Measurements from ENCODE around the gene MELK. TPM values are rescaled to one million over a fixed set of nuclear protein-coding genes. Genes with fewer than 3 reads are reported as not detected.

The MELK gene
- total RNA-seq, 4 donors from 2014 or later = 0.42 to 0.67 (median 0.49) TPM

DNA sequence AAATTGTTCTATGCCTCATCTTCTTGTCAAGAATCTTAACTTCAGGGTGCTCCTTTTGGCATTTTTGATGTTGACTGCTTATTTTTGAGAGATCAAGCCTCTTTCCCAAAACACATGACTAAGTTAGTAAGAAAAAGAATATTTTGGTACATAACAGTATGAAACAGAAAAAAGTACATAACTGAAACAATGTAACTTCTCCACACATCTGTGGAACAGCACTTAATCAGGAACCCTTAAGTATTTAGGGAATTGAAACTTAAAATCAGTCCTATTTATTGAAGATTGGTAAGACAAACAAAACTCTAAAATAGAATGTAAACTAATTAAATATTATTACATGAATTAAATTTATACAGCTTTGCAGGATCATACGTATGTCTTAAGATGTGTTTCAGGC, 103.4 kb downstream of the MELK start:
- intact Hi-C loops (cut with DNase I) = no loop called here
- Histone ChIP-seq H3K4me3 (replicated peaks in 1 of 3) (no peak overlapping the region), H3K4me1 (no peaks in the 10 kb centered on the region), H3K27me3 (no peaks in the 10 kb centered on the region), H3K9me3 (no peaks in the 10 kb centered on the region), H3K36me3 (no peaks in the 10 kb centered on the region), H3K27ac (no peak overlapping the region)
- TF ChIP-seq, protein P1, sequence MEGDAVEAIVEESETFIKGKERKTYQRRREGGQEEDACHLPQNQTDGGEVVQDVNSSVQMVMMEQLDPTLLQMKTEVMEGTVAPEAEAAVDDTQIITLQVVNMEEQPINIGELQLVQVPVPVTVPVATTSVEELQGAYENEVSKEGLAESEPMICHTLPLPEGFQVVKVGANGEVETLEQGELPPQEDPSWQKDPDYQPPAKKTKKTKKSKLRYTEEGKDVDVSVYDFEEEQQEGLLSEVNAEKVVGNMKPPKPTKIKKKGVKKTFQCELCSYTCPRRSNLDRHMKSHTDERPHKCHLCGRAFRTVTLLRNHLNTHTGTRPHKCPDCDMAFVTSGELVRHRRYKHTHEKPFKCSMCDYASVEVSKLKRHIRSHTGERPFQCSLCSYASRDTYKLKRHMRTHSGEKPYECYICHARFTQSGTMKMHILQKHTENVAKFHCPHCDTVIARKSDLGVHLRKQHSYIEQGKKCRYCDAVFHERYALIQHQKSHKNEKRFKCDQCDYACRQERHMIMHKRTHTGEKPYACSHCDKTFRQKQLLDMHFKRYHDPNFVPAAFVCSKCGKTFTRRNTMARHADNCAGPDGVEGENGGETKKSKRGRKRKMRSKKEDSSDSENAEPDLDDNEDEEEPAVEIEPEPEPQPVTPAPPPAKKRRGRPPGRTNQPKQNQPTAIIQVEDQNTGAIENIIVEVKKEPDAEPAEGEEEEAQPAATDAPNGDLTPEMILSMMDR (IDR thresholded peaks at IDR 0.05) = no peak
- TF ChIP-seq POLR2A (IDR thresholded peaks at IDR 0.05) = no peak
- 93% methylated on average over 1 of the region's 1 CpG for WGBS, 2 donors
- DNase-seq = no peak

DNA sequence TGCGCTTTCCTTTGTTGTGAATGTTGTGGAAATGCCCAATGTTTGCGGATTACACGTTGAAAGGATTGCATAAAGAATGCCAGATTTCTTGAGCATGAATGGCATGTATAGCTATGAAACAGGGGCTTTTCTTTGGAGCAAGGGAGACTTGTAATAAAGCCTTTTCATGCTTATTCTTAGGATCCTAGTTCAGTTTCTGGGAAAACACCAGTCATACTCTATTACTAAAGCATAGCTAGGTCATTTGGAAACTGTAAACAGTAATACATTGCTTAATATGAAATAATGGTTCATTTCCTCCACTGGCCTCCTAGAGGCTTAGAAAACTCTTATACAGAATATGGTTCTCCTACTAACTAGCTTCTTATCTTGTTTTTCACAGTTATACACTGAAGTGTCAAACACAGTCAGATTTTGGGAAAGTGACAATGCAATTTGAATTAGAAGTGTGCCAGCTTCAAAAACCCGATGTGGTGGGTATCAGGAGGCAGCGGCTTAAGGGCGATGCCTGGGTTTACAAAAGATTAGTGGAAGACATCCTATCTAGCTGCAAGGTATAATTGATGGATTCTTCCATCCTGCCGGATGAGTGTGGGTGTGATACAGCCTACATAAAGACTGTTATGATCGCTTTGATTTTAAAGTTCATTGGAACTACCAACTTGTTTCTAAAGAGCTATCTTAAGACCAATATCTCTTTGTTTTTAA, 104.2 kb downstream of the MELK start:
- DNase-seq = no peak
- intact Hi-C loops (cut with DNase I) = no loop called here
- TF ChIP-seq, protein P1 (IDR thresholded peaks at IDR 0.05) = no peak
- TF ChIP-seq POLR2A (IDR thresholded peaks at IDR 0.05) = no peak
- no peaks in the 10 kb centered on the region for H3K9me3 ChIP-seq
- no peaks in the 10 kb centered on the region for H3K36me3 ChIP-seq
- no peak overlapping the region for H3K27ac ChIP-seq
- WGBS, 2 donors = 92 to 93% methylated on average over 8 of the region's 8 CpGs
- H3K4me3 ChIP-seq (replicated peaks in 1 of 3) = no peak overlapping the region
- H3K27me3 ChIP-seq = no peaks in the 10 kb centered on the region
- no peaks in the 10 kb centered on the region for H3K4me1 ChIP-seq

DNA sequence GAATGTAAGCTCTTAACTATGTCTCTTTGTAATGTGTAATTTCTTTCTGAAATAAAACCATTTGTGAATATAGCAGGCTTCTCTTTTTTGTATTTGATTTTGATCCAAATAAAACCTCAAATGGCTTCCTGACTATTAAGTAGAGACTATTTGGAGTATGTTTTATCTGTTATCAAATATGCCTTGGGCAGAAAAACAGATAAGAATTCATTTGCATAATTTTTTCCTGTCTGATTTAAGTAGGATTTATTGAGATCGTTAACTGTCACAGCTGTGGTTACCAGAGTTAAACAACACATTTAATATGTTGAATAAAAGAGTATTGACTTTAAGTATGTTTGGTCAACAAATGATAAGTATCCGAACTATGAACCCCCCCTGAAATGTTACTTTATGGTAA, 104.9 kb downstream of the MELK start:
- WGBS, 2 donors = 90% methylated on average over 2 of the region's 2 CpGs
- Histone ChIP-seq H3K27me3 (no peaks in the 10 kb centered on the region), H3K36me3 (no peaks in the 10 kb centered on the region), H3K27ac (no peak overlapping the region), H3K9me3 (no peaks in the 10 kb centered on the region), H3K4me1 (no peaks in the 10 kb centered on the region), H3K4me3 (replicated peaks in 1 of 3) (no peak overlapping the region)
- DNase-seq = no peak
- intact Hi-C loops (cut with DNase I) = no loop called here
- TF ChIP-seq POLR2A (IDR thresholded peaks at IDR 0.05) = no peak
- TF ChIP-seq, protein P1 (IDR thresholded peaks at IDR 0.05) = no peak

DNA sequence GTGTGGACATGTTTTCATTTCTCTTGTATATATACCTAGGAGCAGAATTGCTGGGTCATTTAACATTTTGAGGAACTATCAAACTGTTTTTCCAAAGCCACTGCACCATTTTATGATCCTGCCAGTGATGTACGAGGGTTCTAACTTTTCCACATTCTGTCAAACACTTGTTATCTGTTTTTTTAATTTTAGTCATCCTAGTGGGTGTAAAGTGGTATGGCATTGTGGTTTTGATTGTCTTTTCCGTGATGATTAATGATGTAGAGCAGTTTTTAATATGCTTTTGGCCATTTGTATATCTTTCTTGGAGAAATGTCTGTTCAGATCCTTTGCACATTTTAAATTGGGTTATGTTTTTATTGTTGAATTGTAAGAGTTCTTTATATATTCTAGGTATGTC, 107.0 kb downstream of the MELK start:
- Histone ChIP-seq H3K36me3 (no peaks in the 10 kb centered on the region), H3K9me3 (no peaks in the 10 kb centered on the region), H3K27ac (no peak overlapping the region), H3K27me3 (no peaks in the 10 kb centered on the region), H3K4me3 (replicated peaks in 1 of 3) (no peak overlapping the region), H3K4me1 (no peaks in the 10 kb centered on the region)
- TF ChIP-seq, protein P1 (IDR thresholded peaks at IDR 0.05) = no peak
- no peak for TF ChIP-seq POLR2A (IDR thresholded peaks at IDR 0.05)
- DNase-seq = no peak
- 86 to 94% methylated on average over 2 of the region's 2 CpGs for WGBS, 2 donors
- intact Hi-C loops (cut with DNase I) = no loop called here

DNA sequence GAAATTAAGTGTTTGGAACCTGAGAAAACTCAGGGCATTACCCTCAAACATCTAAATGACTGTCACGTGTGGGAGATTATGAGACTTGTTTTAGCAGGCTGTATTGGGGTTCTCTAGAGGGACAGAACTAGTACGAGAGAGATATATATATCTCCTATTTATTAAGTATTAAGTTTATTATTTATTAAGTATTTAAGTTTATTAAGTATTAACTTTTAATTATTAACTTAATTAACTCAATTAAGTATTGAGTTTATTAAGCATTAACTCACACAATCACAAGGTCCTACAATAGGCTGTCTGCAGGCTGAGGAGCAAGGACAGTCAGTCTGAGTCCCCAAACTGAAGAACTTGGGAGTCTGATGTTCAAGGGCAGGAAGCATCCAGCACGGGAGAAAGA, 113.8 kb downstream of the MELK start:
- Histone ChIP-seq H3K36me3 (no peaks in the 10 kb centered on the region), H3K4me1 (no peaks in the 10 kb centered on the region), H3K27me3 (no peaks in the 10 kb centered on the region), H3K4me3 (replicated peaks in 1 of 3) (no peak overlapping the region), H3K27ac (no peak overlapping the region), H3K9me3 (no peaks in the 10 kb centered on the region)
- 88 to 94% methylated on average over 3 of the region's 3 CpGs for WGBS, 2 donors
- intact Hi-C loops (cut with DNase I) = no loop called here
- no peak for DNase-seq
- TF ChIP-seq, protein P1 (IDR thresholded peaks at IDR 0.05) = no peak
- no peak for TF ChIP-seq POLR2A (IDR thresholded peaks at IDR 0.05)
